IPS-18c (cell line): ENCODE data around the gene MANEAL.
A peak's percentile ranks its signal among the peaks of the same experiment; 100 is the strongest.

ENCODE experiments used
- H3K4me3 ChIP-seq: 2 replicates; pipeline ENCODE4 v1.7.0; 2013; ENCODE audit warnings: low read depth, mild to moderate bottlenecking, low read length, moderate library complexity; ENCODE audit not compliant: insufficient read depth
- H3K9me3 ChIP-seq: one replicate; pipeline ENCODE4 v1.6.1; 2013; ENCODE audit warnings: mild to moderate bottlenecking, low read length, moderate library complexity; ENCODE audit not compliant: control insufficient read depth, insufficient read depth

Gene MANEAL, protein sequence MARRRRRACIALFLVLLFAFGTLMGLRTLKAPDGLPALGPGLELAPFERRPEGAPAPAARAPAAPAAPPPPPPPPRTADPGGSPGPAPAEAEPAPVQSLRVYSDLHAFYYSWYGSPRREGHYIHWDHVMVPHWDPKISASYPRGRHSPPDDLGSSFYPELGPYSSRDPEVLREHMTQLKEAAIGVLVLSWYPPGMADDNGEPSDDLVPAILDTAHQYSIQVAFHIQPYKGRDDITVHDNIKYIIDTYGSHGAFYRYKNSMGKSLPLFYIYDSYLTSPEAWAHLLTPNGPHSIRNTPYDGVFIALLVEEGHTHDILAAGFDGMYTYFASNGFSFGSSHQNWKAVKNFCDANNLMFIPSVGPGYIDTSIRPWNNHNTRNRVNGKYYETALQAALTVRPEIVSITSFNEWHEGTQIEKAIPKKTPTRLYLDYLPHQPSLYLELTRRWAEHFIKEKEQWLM

DNA sequence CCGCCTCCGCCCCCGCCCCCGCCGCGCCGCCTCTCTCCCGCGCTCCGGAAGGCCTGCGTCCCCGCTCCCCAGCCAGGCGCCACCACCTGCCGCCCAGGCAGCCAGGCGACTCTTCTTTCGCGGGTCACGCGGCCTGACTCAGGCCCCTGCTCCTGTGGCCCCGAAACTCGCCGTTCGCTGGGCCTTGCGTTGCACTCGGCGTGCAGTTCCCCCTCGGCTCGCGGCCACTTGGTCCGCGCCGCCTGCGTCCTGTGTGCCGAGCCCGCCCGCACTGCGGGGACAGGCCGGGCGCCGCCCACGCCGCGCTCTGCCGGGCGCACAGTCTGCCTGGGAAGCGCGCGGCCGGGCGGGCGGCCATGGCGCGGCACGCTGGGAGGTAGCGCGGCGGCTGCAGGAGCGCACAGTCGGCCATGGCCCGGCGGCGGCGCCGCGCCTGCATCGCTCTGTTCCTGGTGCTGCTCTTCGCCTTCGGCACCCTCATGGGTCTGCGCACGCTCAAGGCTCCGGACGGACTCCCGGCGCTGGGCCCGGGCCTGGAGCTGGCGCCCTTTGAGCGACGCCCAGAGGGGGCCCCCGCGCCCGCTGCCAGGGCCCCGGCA lies at the start of gene MANEAL:
MANEAL (plus strand) TSS at position 75 of the 599 bp plus-strand sequence; CDS start at position 411, 336 bp downstream.
- Histone ChIP-seq H3K4me3 (peak within 1 kb of the TSS; percentile 67), H3K9me3 (no peaks in the 10 kb centered on the region)

DNA sequence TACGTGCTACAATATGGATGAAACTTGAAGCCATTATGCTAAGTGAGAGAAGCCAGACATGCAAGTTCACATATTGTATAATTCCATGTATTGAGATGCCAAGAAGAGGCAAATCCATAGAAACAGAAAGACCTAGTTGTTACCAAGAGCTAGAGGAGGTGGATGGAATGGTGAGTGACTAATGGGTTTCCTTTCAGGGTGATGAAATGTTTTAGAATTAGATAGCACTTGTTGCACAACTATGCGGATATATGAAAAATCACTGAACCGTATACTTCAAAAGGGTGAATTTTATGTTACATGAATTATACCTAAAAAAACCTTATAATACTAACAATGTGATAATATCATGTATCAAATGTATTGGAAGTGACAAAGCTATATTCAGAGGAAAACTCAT lies 46.8 kb upstream of the MANEAL start:
- Histone ChIP-seq H3K9me3 (no peaks in the 10 kb centered on the region), H3K4me3 (no peak overlapping the region)

DNA sequence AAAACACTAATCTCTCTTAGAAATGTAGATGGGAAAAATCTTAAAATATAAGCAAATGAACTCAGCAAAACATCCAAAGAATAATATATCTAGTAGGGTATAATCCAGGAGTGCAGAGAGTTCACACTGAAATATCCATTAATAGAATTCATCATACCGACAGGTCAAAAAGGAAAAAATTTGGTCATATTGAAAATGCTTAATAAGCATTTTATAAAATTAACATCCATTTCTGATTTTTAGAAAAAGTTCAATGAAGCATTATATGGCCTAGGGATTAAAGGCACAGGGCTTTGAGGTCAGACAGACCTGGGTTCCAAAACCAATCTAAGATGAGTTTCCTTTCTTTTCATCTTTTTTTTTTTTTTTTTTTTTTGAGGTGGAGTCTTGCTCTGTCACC lies 45.1 kb upstream of the MANEAL start:
- no peaks in the 10 kb centered on the region for H3K9me3 ChIP-seq
- H3K4me3 ChIP-seq = no peak overlapping the region

DNA sequence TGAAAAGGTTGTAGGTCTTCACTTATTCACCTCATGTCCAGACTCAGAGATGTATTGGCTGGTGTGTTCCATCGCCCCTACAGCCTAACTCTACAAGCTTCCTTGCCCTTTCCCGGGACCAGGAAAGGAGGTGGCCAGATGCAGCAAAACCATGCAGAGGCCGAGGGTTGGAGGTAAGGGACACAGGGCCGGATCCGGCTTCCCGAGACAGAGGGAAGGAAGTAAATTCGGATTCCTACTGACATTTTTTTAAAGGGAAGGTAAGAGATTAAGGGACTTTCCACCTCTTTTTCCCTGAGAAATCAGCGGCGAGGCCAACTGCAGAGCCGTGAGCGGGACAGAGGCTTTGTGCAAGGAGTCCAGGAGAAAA lies 41.4 kb upstream of the MANEAL start:
- Histone ChIP-seq H3K9me3 (peaks cover 3% of the 10 kb centered on the region), H3K4me3 (peak overlapping the region; percentile 40; the same call in 1 of the 2 replicates)

DNA sequence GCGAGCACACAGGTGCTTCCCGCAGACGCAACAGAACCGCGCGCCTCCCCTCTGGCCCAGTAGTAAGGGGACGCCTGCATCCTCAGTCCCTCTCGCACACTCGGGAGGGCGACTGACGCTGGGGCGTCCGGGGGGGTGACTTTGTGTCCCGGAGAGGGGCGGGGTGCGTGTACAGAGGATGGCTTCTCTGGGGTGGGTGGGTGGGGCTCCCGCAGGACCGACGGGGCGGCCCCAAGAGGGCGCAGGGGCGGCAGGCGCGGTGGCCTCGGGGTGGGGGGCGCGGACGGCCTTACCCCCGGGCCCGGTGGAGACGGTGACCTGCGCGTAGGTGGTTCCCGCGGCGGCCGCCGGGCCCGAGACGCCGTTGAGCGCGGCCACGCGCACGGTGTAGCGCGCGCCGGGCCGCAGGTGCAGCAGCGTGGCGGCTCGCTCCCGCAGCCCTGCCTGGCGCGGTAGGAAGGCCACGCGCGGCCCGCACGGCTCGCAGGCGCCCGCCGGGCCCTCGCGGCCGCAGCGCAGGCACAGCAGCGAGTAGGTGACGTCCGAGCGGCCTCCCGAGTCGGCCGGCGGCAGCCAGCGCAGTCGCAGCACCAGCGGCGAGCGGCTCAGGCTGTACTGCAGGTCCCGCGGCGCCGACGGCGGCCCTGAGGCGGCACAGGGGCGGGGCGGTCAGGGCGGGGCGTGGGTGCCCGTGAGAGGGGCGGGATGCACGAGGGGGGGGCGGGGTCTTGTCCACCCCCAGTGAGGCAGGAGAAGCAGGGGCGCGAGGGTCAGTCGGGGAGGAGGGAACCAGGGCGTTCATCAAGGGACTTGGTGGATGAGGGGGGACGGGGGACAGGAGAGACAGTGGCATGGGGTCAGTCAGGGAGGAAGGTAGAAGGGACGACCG lies 40.8 kb upstream of the MANEAL start:
- H3K9me3 ChIP-seq = peaks cover 3% of the 10 kb centered on the region
- H3K4me3 ChIP-seq = peak overlapping the region; percentile 40

DNA sequence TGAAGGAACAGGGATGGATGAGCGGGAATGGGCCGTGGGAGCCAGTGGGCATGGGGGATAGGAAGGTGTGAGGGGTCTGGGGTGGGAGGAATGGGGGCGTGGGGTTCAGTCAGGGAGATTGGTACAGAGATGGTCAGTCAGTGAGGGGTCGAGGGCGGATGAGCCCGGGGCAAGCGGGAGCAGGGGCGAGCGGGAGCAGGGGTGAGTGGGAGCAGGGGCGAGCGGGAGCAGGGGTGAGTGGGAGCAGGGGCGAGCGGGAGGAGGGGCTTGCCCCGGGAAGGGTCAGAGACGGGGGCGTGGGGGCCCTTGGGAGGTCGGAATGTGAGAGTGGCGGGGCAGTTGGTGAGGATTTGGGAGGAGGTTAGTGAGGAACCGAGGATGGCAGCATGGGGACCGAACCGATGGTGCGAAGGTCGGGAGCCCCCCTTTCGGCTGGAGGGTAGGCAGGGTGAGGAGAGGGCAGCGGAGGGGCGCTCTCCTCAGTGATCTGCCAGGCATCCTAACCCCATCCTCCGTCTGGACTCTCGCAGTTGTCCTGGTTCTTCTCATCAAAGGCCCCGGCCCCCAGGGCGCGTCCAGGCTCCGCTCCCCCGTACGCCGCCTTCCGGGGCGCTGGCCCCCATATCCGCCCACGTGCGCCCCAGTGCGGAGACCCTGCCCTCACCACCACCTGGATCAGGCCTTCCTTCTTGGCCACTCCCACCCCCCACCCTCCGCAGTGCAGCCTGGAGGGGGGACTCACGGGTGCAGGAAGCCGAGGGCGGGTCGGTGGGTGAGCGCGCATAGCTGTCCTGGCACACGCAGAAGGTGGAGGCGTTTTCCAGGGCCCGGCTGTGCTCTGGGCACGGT lies 40.0 kb upstream of the MANEAL start:
- peaks cover 3% of the 10 kb centered on the region for H3K9me3 ChIP-seq
- H3K4me3 ChIP-seq = peak overlapping the region; percentile 40

DNA sequence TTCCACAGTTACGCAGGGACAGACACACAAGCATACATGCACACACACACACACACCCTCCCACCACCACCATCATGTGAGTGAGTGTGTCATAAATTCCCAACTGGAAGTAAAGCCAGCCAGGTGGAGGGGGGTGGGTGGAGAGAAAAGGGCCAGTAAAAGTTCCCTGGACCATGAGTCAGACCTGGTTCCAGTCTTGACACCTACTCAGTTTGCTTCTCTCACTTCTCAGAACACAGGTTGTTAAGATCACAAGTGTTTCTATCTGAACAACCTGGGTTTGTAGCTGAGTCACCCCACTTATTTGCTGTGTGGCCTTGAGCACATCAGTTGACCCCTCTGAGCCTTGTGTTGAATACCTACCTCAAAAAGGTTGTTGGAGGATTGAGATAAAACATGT lies 38.4 kb upstream of the MANEAL start:
- no peak overlapping the region for H3K4me3 ChIP-seq
- peaks cover 3% of the 10 kb centered on the region for H3K9me3 ChIP-seq

DNA sequence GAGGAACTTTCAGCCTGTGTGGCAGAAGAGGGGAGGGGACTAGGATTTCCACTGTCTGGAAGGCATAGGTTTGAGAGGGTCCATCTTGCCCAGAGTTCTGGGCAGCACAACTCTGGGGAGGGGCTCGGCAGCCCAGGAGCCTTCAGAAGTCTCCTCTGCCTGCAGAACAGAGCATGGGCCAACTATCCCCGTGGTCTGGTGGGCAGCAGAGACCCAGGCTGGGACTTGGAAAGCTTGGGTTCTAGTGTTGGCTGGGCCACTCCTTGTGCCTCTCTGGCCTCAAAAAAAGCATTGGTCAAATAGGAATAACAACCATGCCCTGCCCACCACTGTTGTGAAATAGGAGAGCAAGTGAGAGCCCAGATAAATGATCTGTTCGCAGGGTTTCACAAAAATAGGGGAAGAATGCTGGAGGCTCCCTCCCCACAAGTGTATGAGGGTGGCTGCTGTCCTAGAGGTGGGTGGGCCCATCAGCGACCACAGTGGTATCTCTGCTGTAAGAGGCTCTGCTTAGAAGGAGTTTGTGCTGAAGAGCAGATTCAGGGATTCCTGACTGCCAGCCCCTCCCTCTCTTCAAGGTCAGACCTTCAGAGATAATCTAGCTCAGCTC lies 37.6 kb upstream of the MANEAL start:
- Histone ChIP-seq H3K4me3 (no peak overlapping the region), H3K9me3 (peaks cover 3% of the 10 kb centered on the region)

DNA sequence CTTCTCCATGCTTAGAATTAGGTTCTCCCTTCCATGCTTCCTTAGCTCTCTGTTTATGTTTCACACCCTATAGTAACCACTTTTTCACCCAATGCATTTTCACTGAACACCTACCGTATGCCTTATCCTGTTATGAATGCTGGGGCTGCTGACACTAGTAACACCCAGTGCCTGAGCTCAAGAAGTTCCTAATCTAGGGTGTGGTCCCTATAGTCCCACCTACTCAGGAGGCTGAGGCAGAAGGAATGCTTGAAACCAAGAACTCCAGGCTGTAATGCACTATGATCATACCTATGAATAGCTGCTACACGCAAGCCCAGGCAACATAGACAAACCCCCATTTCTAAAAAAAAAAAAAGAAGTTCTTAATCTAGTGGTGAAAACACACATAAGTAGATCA lies 34.2 kb upstream of the MANEAL start:
- H3K4me3 ChIP-seq = no peak overlapping the region

DNA sequence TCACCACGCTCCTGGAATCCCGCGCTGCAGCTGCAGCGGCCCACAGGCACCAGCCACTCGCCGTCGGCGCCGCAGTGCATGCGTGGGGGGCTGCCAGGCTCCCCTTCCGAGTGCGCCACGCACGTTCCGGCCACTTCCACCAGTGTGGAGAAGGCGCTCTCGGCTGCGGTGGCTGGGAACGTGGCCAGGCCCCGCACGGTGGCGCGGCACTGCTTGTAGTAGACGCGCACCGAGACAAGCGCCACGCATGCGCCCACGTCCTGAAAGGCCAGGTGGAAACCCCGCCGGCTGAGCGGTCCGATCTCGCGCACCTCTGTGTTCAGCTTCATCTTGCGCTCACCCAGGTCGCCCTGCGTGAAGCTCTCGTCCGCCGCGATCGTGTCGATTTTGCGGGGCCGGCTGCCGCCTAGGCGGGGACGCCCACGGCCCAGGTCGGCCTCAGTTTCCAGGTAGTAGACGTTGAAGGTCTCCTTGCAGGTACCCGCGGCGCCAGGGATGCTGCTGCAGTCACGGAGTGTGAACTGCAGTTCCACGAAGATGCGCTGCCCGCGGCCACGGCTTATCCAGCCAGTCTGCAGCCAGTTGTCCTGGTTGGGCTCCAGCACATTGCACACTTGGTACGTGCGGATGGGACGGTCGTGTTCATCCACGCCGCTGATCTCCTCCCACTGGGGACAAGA lies 32.1 kb upstream of the MANEAL start:
- no peaks in the 10 kb centered on the region for H3K9me3 ChIP-seq
- H3K4me3 ChIP-seq = no peak overlapping the region

More for the DNA sequence above, 34.2 kb upstream of the MANEAL start:
- H3K9me3 ChIP-seq = no peaks in the 10 kb centered on the region

DNA sequence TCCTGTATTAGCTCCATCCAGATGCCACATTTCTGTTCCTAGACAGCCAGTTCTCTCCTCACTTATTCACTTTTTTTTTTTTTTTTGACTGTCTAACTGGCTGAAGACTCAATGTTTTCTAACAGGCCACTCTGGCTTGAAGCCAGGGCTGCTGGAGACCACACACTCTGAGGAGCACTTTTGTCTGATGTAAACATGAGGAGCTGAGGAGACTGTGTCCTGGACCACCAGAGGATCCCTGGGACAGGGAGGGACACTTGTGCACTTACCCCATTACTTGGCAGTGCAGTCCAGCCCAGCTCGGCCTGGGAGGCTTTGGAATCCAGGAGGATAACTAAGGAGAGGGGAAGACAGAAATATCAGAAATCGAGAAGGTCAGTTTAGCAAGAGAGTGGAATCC lies 31.1 kb upstream of the MANEAL start:
- H3K9me3 ChIP-seq = no peaks in the 10 kb centered on the region
- H3K4me3 ChIP-seq = no peak overlapping the region

DNA sequence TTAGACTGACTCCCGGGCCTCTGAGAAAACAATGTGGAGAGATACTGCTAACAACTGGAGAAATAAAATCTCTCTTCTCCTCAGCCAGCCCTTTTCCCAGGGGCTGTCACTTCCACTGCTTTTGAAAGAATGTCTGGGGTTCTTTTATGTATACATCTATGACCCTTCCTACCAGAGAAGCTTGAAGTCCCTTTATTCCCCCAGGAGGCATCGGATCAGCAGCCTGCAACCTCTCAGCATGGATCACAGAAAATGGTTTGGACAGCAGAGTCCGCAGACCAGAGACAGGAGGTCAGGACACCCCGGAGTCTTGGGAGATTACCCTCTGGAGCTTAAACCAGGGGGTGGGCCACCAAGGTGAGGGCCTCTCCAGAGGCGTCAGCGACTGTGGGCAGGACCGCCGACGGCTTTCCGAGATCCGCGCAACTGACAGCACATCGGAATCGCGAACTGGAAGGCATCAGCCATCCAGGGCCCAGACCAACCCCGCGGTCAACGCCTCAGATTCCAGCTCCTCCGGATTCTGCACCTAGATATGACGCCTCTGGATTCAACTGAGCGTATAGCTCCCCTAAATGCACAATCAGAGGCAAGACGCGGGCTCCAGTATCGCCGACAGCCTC lies 29.7 kb upstream of the MANEAL start:
- H3K4me3 ChIP-seq = no peak overlapping the region

DNA sequence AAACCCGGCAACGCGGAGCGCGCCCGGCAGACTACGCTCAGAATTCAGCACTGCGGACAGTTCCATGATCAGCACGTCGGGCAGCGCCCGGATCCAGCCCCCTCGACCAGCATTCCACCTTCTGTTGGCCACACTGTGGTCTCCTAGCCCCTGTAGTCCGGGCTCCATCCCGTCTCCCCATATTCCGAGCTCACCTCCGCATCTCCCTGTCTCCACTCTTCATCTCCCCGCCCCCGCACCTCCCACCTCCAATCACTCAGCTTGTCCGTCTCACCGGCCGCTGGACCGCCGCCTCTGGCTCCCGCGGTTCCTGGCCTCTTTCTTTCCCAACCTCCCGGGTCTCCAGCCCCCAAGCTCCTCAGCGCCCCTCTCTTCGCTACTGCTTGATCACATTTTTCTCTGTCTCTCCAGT lies 29.2 kb upstream of the MANEAL start:
- H3K9me3 ChIP-seq = no peaks in the 10 kb centered on the region

More for the DNA sequence above, 29.7 kb upstream of the MANEAL start:
- no peaks in the 10 kb centered on the region for H3K9me3 ChIP-seq

DNA sequence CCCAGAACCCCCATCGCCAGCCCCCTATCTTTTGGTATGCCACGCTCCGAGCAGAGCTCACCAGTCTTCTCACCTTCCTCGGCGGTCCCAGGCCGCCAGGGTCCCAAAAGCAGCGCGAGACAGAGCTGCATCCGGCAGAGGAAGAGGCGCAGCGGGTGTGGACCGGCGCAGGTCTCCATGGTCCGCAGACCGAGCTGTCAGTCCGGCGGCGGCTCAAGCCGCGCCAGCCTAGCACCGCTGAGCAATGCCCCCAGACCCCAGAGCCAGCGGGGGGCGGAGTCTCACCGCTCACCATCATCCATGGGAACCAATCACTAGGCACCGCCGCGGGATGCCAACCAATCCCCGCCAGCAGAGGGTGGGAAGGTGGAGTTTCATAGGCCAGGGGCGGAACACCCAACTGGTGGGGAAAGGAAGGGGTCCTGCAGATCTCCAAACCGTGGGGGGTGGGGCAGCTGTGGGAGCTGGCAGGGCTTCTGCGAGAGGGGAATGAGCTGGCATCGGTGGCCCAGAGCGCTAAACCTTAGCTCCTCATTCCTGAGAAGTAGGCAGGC lies 28.7 kb upstream of the MANEAL start, which contains the start of gene EPHA10:
EPHA10 (minus strand) TSS at position 233 of the 554 bp plus-strand sequence; CDS start at position 179, 54 bp downstream.
- H3K9me3 ChIP-seq = no peaks in the 10 kb centered on the region
- H3K4me3 ChIP-seq = peak within 1 kb of the TSS; percentile 42

More for the DNA sequence above, 29.2 kb upstream of the MANEAL start:
- 0 out of 2 replicates have a peak overlapping the region, but pooled peaks have one; percentile 42 for H3K4me3 ChIP-seq
